ENCODE measurements around the gene SLC17A9.

DNA sequence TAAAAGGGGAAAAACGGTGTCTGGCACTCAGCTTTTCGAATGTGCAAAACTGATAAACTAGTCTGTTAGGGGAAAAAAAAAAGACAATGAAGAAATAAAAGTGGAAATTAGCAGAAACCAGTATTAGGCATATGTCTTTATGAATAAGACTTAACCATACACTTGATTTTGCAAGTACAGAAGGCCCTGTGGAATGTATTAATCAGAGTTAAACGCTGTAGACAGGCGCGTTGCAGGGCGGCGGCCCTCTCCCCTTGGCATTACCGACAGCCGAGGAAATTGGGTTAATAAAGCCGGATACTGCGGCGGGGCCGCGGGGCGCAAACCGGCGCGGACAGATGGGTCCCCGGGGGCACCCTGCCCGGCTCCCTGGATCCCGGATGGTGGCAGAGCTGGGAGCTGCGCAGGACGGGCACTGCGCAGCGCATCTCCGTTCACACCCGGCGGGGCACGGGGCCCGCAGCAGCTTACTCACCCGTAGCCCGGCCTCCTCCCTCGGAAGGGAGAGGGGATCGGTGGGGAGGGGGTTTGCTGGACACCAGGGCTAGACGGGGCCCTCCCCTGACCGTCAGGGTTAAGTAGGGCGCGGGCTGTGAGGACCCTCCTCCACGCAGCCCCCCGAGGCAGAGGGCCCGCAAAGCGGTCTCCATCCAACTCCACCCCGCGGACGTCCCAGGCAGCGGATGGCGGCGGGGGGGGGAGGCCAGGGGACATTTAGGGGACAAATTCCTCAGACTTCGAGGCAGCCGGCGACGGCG lies 52.3 kb downstream of the SLC17A9 start:
- TF ChIP-seq, protein P1, sequence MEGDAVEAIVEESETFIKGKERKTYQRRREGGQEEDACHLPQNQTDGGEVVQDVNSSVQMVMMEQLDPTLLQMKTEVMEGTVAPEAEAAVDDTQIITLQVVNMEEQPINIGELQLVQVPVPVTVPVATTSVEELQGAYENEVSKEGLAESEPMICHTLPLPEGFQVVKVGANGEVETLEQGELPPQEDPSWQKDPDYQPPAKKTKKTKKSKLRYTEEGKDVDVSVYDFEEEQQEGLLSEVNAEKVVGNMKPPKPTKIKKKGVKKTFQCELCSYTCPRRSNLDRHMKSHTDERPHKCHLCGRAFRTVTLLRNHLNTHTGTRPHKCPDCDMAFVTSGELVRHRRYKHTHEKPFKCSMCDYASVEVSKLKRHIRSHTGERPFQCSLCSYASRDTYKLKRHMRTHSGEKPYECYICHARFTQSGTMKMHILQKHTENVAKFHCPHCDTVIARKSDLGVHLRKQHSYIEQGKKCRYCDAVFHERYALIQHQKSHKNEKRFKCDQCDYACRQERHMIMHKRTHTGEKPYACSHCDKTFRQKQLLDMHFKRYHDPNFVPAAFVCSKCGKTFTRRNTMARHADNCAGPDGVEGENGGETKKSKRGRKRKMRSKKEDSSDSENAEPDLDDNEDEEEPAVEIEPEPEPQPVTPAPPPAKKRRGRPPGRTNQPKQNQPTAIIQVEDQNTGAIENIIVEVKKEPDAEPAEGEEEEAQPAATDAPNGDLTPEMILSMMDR (conservative IDR thresholded peaks at IDR 0.05) = no peak
- TF ChIP-seq EZH2 (IDR thresholded peaks at IDR 0.05; ENCODE audit: low read depth) = no peak

Measured in PC-9 (cell line).